HEK293T (cell line): ENCODE results near the gene FIGN.

Experiments
- BHLHE40 ChIP-seq: fragments of 450-650 bp; IDR thresholded peaks from 2 replicates; pipeline ENCODE4 v1.6.1; 2016; ENCODE audit warnings: mild to moderate bottlenecking, moderate library complexity, borderline replicate concordance
- CTBP1 ChIP-seq: fragments of 450-650 bp; IDR thresholded peaks from 2 replicates; pipeline ENCODE4 v1.6.1; 2016; ENCODE audit warnings: borderline replicate concordance
- FOXA1 ChIP-seq: fragments of 450-650 bp; IDR thresholded peaks from 2 replicates; pipeline ENCODE4 v1.6.1; 2016; ENCODE audit warnings: mild to moderate bottlenecking
- FOXK2 ChIP-seq: fragments of 450-650 bp; IDR thresholded peaks from 2 replicates; pipeline ENCODE4 v1.6.1; 2016; ENCODE audit warnings: mild to moderate bottlenecking
- FOXM1 ChIP-seq: fragments of 450-650 bp; IDR thresholded peaks from 2 replicates; pipeline ENCODE4 v1.6.1; 2017; ENCODE audit warnings: mild to moderate bottlenecking, borderline replicate concordance
- HDGF ChIP-seq: fragments of 450-650 bp; IDR thresholded peaks from 2 replicates; pipeline ENCODE4 v1.6.1; 2017; ENCODE audit warnings: antibody characterized with exemption, borderline replicate concordance
- SP1 ChIP-seq: fragments of 450-650 bp; IDR thresholded peaks from 2 replicates; pipeline ENCODE4 v1.6.1; 2017
- TARDBP ChIP-seq: fragments of 450-650 bp; IDR thresholded peaks from 2 replicates; pipeline ENCODE4 v1.6.1; 2016
- TF ChIP-seq, protein P1 (sequence below): fragments of 450-650 bp; IDR thresholded peaks from 2 replicates; pipeline ENCODE4 v1.6.1; 2016

DNA sequence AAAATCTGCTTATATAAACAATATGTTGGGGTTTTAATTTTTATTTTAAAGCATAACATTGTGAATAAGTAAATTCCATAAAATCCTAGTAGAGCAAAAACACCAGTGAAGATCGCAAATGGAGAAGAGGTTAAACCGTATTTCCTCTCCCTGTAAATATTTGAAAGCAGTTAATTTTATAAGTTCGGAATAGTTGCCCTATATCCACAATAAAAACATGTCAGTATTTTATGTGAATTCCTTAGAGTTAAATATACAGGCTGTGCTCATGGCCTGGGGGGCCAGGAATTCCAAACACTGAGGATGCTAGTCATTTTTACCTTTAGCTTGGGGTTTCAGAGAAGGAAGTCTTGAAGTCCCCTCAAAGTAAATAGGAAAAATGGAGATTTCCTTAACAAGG, 135.0 kb downstream of the FIGN start:
- TF ChIP-seq, protein P1, sequence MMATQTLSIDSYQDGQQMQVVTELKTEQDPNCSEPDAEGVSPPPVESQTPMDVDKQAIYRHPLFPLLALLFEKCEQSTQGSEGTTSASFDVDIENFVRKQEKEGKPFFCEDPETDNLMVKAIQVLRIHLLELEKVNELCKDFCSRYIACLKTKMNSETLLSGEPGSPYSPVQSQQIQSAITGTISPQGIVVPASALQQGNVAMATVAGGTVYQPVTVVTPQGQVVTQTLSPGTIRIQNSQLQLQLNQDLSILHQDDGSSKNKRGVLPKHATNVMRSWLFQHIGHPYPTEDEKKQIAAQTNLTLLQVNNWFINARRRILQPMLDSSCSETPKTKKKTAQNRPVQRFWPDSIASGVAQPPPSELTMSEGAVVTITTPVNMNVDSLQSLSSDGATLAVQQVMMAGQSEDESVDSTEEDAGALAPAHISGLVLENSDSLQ: no peak
- TF ChIP-seq BHLHE40 (no peak), FOXM1 (no peak), FOXA1 (no peak), CTBP1 (no peak), TARDBP (no peak), FOXK2 (no peak), HDGF (no peak), SP1 (no peak)
